CD4-positive, alpha-beta T cell treated with Interleukin-1 beta for 1 hour (primary cell): ENCODE measurements around the gene TMEM175.
A peak's percentile ranks its signal among the peaks of the same experiment; 100 is the strongest.

Experiments
- DNase-seq, 2 donors: peaks; one replicate each; pipeline ENCODE4 v3.0.0-alpha.2; 2020 to 2022

Gene TMEM175

DNA sequence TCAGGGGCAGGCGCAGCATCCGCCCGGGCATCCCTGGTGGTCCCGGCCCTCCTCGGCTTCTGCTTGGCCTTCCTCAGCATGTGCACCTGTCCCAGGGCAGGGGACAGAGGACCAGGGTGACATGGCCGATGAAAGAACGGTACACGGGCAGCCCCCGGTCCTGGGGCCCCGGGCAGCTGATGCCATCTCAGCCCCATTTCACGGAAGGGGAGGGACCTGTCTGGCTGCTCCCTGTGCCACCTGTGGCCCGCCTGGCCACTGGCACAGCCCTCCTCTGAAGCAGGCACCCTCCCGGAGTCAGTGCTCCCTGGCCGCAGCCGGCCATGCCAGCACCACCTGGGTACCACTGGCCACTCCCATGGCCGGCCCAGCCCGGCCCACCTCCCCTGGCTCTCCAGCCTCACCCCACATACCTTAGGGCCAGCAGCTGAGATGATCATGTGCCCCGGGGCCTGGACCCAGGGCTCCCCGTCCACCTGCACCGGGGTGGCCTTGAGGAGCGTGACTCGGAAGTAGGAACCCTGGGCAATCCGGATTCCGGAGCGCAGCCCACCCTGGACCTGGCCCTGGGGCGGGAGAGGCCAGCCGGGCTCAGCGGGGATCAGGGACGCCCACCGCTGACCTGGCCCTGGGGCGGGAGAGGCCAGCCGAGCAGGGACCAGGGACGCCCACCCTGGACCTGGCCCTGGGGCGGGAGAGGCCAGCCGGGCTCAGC is 28.5 kb downstream of the TMEM175 start:
- DNase-seq = no peak

GRCh38 chr4:961351-962230 is 29.3 kb downstream of the TMEM175 start:
- no peak for DNase-seq

DNA sequence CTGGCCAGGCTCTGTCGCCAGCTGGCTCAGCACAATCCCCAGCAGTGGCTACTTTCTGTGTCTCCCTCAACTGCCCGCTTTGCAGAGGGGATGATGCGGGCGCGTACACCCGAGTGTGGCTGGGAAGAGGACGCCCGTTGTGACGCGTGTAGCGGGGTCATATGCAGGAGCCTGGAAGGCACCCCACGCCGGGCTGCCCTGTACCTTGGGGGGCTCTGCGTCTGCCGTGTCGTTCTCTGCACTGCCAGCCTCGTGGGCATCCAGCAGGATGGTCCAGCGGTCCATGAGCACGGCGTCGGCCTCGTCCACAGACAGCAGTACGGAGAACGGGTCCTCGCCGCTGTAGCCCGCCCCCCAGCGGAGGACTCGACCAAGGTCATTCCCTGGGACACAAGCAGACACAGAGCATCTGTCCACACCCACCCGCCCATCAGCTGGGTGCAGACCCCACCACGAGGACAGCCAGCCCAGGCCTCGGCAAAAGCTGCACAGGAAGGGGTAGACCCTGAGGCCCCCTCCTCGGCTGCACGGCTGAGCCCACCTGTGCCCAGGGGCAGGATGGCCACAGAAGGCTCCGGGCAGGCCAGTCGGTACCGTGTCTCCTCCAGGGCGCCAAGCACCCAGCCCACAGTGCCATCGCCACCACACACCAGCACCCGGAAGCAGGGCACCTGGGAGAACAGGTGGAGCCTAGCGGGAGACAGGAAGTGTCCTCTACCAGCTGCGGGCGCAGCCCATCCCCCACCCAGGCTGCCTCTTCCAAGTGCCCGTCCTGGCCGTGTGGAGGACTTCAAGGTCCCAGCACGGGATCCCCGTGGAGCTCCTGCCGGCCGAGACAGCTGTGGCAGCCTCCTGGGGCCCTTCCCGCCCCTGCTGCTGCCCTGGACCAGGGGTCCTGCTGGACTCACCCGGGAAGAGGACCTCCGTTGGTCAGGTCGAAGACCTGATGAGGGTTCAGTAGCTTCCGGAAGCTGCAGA is 30.3 kb downstream of the TMEM175 start:
- no peak for DNase-seq

DNA sequence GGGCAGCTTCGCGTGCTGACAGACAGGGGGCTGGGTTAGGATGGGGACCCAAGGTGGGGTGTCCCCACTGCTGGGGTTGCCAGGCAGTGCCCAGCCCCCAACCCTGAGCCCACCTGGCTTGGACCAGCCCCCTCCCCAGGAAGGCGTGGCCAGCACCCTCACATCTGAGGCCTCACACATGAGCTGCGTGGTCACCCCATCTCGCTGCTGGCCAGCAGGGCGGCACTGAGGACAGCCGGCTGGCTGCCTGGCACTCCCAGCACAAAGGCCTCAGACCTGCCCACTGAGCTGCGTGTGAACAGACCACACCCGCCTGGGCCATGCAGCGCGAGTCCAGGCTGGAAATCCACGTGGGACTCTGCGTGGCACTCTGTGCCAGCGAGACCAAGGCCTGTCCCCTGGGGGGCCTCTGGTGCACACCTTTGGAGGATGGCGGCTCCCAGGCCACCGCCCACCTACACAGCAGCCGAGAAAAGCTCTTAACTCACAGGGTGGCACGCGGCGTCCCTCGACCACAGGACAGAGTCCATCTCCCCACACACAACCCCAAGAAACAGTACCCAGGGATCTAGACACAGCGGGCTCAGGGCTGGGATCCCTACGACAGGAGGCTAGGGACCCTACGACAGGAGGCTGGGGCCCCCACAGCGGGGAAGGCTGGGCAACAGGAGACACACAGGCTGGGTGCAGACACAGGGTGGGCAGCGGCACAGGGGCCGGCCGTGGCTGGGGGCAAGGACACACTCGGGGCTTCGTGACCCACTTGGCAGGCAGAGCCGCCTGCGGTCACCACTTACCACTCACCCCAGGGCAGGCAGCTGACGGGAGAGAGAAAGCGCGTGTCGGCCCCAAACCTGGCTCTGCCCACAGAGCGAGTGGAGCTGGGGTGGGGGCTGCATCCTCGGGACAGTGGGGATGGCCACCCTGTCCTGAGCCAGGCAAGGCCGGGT is 31.3 kb downstream of the TMEM175 start:
- no peak for DNase-seq

GRCh38 chr4:964346-965025 is 32.2 kb downstream of the TMEM175 start:
- no peak for DNase-seq

DNA sequence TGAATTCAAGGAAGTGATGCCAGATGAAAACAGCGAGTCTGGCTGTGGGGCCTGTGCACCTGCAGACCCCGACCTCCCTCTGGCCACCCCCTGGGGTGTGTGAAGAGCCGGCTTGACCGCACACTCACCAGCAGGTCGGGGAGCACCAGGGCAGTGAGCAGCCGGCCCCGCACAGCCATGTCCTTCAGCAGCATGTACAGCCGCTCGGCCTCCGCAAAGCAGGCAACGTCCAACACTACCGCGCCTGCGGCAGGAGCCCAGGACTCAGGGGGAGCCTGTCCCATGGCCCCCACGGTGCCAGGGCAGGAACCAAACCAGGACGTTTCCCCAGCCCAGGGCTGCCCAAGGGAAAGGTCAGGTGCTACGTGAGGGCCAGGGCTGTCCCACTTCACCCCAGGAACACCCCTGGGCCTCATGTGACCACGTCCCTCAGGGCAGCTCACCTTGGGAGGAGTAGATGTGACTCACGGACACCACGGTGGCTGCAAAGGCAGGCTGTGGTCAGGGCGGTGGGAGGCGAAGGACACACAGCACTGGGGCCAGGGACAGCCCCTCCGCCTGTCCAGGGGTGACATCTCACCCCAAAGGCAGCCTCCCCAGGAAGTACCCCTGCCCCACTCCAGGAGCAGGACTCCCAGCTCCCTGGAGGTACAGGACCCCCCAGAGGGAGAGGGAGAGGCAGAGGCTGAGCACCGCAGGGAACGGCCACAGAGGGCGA is 32.9 kb downstream of the TMEM175 start:
- DNase-seq = no peak

DNA sequence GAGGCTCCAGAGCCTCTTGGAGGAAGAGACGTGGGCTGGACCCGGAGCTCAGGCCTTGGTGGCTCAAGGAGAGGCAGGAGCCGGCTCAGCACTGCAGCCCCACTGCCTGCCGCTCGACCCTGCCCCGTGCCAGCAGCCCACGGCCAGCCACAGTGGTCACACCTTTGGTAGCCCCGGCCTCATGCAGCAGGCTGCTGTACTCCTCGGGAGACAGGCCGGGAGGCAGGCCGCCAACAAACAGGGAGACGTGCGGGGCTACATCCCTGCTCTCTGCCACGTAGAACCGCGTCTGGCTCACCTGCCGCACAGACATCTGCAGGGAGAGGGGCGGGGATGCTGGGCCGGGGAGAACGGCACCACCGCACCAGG is 33.5 kb downstream of the TMEM175 start:
- no peak for DNase-seq

DNA sequence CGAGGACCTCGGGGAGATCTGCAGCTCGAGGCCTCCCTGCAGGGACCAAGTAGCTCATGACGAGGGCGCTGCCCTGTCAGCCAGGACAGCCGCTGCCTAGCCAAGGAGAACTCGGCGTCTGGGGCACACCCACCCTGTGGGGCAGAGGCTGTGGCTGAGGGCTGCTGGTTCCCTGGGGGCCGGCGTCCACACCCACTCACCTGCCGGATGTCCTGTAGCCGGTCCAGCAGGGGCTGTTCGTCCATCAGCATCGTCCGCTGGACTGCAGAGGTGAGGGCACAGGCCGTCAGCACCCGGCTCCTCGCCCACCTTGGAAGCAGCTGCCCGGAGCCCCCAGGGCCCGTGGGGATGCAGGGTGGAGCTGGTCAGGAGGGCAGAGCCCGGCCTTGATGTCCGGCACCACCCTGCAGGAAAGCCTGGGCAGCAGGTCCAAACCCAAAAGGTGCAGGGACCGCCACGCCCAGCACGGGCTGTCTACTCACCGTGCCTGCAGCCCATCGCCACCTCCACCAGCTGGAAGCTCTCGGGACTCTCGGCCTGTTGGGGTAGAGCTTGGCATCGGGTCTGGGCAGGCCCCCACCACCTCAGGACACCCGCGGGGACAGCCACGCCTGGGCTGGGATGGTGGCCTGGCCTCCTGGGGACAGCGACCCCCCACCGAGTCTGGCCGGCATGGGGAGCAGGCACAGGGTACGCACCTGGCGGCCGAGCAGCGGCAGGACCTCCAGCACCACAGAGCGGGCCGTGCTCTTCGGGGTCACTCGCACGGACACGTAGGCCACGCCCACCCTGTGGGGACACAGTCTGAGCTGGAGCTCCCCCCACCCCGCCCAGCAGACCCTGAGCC is 34.2 kb downstream of the TMEM175 start:
- DNase-seq = no peak

GRCh38 chr4:967113-968104 is 35.1 kb downstream of the TMEM175 start:
- DNase-seq = no peak

GRCh38 chr4:968221-968620 is 36.0 kb downstream of the TMEM175 start:
- no peak for DNase-seq

- DNase-seq = no peak
Measured at GRCh38 chr4:968621-969394, 36.5 kb downstream of the TMEM175 start.

GRCh38 chr4:970046-970745 is 37.9 kb downstream of the TMEM175 start:
- DNase-seq = peak; percentile 73 to 74

DNA sequence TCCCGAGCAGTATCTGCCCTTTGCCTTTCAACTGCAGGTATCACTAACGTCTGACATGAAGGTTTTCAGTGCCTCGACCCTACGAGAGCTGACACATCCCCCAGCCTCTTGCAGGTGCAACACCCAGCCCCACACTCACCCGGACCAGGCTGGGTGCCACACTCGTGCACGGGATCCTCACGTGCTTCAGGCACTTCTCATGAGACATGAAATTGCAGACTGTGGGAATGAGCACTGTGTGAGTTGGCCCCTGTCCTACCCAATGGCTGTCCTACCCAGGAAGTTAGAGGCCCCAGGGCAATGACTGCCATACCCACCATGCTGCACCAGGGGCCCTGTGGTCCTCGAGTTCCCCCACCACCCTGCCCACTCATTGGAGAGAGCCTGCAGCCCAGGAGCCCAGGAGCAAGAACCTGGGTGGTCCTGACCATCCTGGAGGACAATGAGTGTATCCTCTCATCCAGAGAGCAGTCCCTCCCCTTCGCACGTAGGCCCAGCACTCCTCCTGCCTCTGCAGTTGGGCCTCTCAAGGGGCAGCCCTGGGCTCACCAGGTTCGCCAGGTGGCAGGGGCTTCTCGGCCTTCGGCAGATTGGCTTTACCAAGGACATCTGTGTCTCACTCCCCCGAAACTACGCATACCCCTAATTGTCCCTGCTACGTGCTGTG is 38.7 kb downstream of the TMEM175 start:
- no peak for DNase-seq

- DNase-seq = no peak
Measured at GRCh38 chr4:971666-972500, 39.6 kb downstream of the TMEM175 start.
